Ascending aorta (tissue), 2 donors: Measurements from ENCODE around the gene XXYLT1. TPM values are rescaled to one million over a fixed set of nuclear protein-coding genes. Genes with fewer than 3 reads are reported as not detected.

ENCODE experiments used
- DNase-seq, 2 donors: peaks; one replicate each; pipeline ENCODE4 v3.0.0-alpha.2; 2019; ENCODE audit warnings: low spot score in 2 of 2
- H3K27ac ChIP-seq, 2 donors: fragments of 200-600 bp; sonication (generic); one replicate each; pipeline ENCODE4 v1.5.1; 2016 to 2017; ENCODE audit warnings: mild to moderate bottlenecking in 1 of 2
- H3K27me3 ChIP-seq: fragments of 200-600 bp; sonication (generic); one replicate; pipeline ENCODE4 v1.5.1; 2017
- H3K36me3 ChIP-seq, 2 donors: fragments of 200-600 bp; sonication (generic); one replicate each; pipeline ENCODE4 v1.5.1; 2016
- H3K4me1 ChIP-seq, 2 donors: fragments of 200-600 bp; sonication (generic); one replicate each; pipeline ENCODE4 v1.5.1; 2016 to 2017; ENCODE audit warnings: mild to moderate bottlenecking in 1 of 2
- H3K4me3 ChIP-seq, 2 donors: fragments of 200-600 bp; sonication (generic); one replicate each; pipeline ENCODE4 v1.5.1; 2016 to 2017; ENCODE audit warnings: mild to moderate bottlenecking in 1 of 2
- H3K9me3 ChIP-seq, 2 donors: fragments of 200-600 bp; sonication (generic); one replicate each; pipeline ENCODE4 v1.5.1; 2016
- CTCF ChIP-seq, 3 experiments: fragments of 200-600 bp in 2 of 3; fragments of 450-650 bp in 1 of 3; sonication (generic) in 2 of 3; IDR thresholded peaks; one replicate each; pipeline ENCODE4 v1.5.1; 2016 to 2019; ENCODE audit warnings: antibody characterized with exemption in 3 of 3, mild to moderate bottlenecking in 1 of 3, moderate library complexity in 1 of 3
- intact Hi-C: fragments of 100-400 bp; cut with DNase I; formaldehyde crosslinking; loops from one replicate; pipeline ENCODE4 v1.15.1; 2023
- total RNA-seq: library from RNA; depleted of rRNA; stranded (reverse); fragments of >200 nt; gene quantifications from one replicate; pipeline ENCODE4 v1.1.0, GENCODE V29; 2016

XXYLT1 gene
- total RNA-seq, 1 donor from 2014 or later, result 41.0 TPM

DNA sequence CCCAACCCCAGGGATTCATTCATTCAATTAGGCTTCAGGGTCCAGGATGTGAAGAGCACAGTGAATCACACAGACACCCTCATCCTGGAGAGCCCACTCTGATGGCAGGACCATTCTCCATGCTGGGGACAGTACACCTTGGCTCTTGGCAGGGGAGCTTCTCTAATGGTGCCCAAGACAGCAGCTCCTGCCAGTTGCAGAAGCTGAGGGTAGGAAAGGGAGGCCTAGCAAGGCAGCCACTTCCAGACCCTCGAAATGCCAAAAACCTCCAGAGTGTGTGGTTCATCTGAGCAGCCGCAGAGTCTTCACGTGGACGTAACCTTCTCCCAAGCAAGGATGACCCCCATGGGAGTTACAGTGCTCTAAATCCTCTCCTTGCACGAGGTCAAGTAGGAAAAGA is 186.2 kb downstream of the XXYLT1 start:
- TF ChIP-seq CTCF (IDR thresholded peaks at IDR 0.05), result no peak
- intact Hi-C loops, result no loop called here
- Histone ChIP-seq H3K4me3 (no peak overlapping the region), H3K27ac (no peak overlapping the region), H3K36me3 (no peaks in the 10 kb centered on the region), H3K27me3 (no peaks in the 10 kb centered on the region), H3K4me1 (no peaks in the 10 kb centered on the region), H3K9me3 (no peaks in the 10 kb centered on the region)
- no peak for DNase-seq

DNA sequence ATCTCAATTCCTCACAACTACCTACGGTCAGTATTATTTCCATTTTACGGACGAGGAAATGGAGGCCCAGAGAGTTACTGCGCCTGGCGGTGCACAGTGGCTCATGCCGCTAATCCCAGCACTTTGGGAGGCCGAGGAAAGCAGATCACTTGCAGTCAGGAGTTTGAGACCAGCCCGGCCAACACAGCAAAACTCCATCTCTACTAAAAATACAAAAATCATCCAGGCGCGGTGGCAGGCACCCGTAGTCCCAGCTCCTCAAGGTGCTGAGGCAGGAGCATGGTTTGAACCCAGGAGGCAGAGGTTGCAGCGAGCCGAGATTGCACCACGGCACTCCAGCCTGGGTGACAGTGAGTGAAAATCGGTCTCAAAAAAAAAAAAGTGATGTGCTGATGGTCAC is 187.3 kb downstream of the XXYLT1 start:
- H3K36me3 ChIP-seq, result no peaks in the 10 kb centered on the region
- no peaks in the 10 kb centered on the region for H3K9me3 ChIP-seq
- no peaks in the 10 kb centered on the region for H3K4me1 ChIP-seq
- intact Hi-C loops, result no loop called here
- no peak for TF ChIP-seq CTCF (IDR thresholded peaks at IDR 0.05)
- H3K27me3 ChIP-seq, result no peaks in the 10 kb centered on the region
- DNase-seq, result no peak
- H3K27ac ChIP-seq, result no peak overlapping the region
- no peak overlapping the region for H3K4me3 ChIP-seq

DNA sequence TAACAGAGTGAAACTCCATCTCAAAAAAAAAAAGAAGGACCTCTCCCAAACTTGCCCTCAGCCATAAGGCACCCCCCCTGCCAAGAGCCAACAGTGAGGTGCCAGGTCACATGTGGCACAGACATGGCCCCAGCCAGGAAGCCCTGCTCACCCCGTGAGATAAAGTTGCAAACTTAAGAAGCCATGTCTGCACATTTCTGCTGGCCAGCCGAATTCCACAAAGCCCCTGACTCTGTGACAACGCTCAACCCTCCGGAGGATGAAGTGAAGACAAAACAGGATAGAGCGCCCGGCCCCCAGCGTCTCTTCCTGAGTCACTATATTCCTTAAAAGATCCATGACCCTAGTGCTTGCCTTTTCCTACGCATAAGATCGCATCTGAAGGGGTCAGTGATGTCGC is 188.1 kb downstream of the XXYLT1 start:
- Histone ChIP-seq H3K27ac (no peak overlapping the region), H3K9me3 (no peaks in the 10 kb centered on the region), H3K4me3 (no peak overlapping the region), H3K27me3 (no peaks in the 10 kb centered on the region), H3K36me3 (no peaks in the 10 kb centered on the region), H3K4me1 (no peaks in the 10 kb centered on the region)
- no peak for TF ChIP-seq CTCF (IDR thresholded peaks at IDR 0.05)
- intact Hi-C loops, result no loop called here
- DNase-seq, result no peak

DNA sequence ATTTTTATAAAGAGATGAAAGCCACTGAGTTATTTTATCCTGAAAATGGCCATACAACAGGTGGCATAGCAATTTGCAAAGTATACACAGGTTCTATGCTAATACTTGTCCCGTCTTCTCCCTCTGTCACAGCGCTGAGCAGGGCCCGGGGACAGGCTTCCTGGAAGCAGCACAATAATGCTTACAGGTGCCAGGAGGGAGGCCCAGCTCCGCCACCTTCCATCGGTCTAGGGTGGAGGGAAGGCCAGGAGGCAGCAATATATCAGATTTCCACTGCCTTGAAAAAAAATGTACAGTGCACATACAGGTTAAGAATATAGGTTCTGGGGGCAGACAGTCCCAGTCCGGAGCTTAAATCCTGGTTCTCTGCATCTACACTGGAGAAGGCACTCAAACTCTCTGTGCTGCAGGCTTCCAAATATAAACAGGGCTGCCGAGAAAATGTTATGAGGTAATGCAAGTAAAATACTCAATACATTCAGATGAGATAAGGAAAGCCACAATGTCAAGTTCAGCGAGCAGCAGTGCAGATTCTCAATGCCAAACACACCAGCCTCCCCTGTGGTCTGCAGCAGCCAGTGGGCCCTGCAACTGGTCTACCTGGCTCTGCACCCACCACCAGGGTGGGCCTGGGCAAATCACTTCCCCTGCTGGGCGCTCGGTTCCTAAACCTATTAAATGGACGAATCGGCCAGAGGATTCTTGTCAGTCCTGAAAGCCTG is 189.6 kb downstream of the XXYLT1 start:
- Histone ChIP-seq H3K36me3 (no peaks in the 10 kb centered on the region), H3K4me3 (no peak overlapping the region), H3K27me3 (no peaks in the 10 kb centered on the region), H3K27ac (no peak overlapping the region), H3K4me1 (no peaks in the 10 kb centered on the region), H3K9me3 (no peaks in the 10 kb centered on the region)
- TF ChIP-seq CTCF (IDR thresholded peaks at IDR 0.05), result no peak
- intact Hi-C loops, result no loop called here
- DNase-seq, result no peak

DNA sequence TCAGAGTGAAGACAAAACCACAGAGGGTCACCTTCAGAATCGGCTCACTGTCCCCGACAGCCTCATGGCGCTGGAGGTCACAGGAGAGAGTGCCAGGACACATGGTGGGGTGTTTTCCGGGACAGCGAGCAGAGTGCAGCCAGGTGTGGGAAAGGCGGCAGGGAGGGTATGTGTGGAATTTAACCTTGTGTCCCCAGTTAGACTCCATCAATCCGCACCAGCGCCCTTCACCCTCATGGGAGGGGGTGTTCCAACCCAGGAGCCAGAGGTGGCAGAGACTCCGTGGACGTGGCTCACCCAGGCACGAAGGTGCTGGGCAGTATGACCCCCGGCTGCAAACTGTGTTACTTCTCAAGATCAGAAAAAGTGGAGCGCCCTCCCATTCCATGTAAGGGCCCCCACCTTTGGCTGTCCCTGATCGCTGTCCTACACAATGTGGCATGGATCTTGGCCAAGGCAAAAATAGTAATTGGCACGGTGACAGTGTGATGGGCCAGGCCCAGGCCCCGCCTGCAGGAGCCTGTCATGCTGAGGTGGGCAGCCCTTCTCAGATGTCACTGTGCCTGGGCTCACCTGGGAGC is 190.3 kb downstream of the XXYLT1 start:
- TF ChIP-seq CTCF (IDR thresholded peaks at IDR 0.05), result no peak
- no peak overlapping the region for H3K4me3 ChIP-seq
- no peak for DNase-seq
- H3K9me3 ChIP-seq, result no peaks in the 10 kb centered on the region
- no peaks in the 10 kb centered on the region for H3K4me1 ChIP-seq
- H3K27ac ChIP-seq, result no peak overlapping the region
- no peaks in the 10 kb centered on the region for H3K27me3 ChIP-seq
- no peaks in the 10 kb centered on the region for H3K36me3 ChIP-seq
- intact Hi-C loops, result no loop called here
